Measurements from ENCODE around the gene SH3TC1.

DNA sequence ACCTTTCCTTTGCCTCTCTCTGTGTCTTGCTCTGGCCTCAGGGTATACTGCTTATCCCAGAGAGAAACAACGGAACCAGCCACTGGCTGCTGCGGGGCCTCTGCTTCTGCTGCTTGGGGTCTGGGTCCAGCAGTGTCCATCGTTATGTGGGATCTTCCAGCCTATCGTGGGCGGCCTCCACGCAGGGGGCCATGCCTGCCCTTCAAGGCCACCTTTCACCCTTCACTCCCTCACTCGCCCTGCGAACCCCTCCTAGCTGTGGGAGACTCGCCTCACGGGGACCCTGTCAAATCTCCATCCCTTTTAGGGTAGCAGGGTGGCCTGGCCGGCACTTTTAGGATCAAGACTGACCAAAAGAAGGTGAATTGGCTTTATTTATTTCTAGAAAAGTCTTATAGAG lies 21.1 kb upstream of the SH3TC1 start:
- TF ChIP-seq MTA2 (IDR thresholded peaks at IDR 0.05; ENCODE audit: low read depth) (no peak), NR2C1 (IDR thresholded peaks at IDR 0.05) (no peak)
- TF ChIP-seq, protein P1, sequence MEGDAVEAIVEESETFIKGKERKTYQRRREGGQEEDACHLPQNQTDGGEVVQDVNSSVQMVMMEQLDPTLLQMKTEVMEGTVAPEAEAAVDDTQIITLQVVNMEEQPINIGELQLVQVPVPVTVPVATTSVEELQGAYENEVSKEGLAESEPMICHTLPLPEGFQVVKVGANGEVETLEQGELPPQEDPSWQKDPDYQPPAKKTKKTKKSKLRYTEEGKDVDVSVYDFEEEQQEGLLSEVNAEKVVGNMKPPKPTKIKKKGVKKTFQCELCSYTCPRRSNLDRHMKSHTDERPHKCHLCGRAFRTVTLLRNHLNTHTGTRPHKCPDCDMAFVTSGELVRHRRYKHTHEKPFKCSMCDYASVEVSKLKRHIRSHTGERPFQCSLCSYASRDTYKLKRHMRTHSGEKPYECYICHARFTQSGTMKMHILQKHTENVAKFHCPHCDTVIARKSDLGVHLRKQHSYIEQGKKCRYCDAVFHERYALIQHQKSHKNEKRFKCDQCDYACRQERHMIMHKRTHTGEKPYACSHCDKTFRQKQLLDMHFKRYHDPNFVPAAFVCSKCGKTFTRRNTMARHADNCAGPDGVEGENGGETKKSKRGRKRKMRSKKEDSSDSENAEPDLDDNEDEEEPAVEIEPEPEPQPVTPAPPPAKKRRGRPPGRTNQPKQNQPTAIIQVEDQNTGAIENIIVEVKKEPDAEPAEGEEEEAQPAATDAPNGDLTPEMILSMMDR (IDR thresholded peaks at IDR 0.05 in 2 of 3, conservative IDR thresholded peaks at IDR 0.05 in 1 of 3; ENCODE audit: control insufficient read depth in 2 of 3, extremely low read depth in 1 of 3, insufficient read depth in 1 of 3, low read depth in 3 of 3, low read length in 3 of 3): no peak
- TF ChIP-seq, protein P2, sequence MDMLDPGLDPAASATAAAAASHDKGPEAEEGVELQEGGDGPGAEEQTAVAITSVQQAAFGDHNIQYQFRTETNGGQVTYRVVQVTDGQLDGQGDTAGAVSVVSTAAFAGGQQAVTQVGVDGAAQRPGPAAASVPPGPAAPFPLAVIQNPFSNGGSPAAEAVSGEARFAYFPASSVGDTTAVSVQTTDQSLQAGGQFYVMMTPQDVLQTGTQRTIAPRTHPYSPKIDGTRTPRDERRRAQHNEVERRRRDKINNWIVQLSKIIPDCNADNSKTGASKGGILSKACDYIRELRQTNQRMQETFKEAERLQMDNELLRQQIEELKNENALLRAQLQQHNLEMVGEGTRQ (IDR thresholded peaks at IDR 0.05; ENCODE audit: borderline replicate concordance, low read depth, low read length): no peak

Measured in GM12878 (cell line).